OCI-LY7 (cell line): ENCODE data around the gene RSPH9.

Experiments
- EZH2phosphoT487 ChIP-seq: fragments of 200-600 bp; sonication (generic); IDR thresholded peaks from 2 replicates; pipeline ENCODE4 v1.6.1; 2018; ENCODE audit warnings: low read depth, borderline replicate concordance, mild to moderate bottlenecking, mixed run types, antibody characterized with exemption, low read length, moderate library complexity, mixed read lengths
- TF ChIP-seq, protein P1 (sequence below): fragments of 200-600 bp; sonication (generic); conservative IDR thresholded peaks from 2 replicates; pipeline ENCODE4 v1.5.1; 2014; ENCODE audit warnings: mild to moderate bottlenecking, antibody characterized with exemption, low read length, moderate library complexity, mixed read lengths

DNA sequence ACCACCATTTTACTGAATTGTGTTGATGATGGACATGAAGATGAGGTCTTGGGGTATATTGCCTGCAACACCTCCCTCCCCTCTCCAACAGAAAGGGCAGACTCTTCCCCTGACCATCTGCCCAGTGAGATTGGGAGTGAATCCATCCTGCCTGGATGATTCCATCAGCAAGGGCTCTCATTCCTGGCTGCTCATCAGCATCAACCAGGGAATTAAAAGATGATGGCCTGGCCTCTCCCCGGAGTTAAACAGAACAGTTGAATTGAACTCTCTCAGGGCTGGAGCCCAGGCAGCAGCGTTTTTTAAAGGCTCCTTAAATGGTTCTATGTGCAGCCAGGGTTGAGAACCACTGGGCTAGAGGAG, 57.3 kb downstream of the RSPH9 start:
- TF ChIP-seq, protein P1, sequence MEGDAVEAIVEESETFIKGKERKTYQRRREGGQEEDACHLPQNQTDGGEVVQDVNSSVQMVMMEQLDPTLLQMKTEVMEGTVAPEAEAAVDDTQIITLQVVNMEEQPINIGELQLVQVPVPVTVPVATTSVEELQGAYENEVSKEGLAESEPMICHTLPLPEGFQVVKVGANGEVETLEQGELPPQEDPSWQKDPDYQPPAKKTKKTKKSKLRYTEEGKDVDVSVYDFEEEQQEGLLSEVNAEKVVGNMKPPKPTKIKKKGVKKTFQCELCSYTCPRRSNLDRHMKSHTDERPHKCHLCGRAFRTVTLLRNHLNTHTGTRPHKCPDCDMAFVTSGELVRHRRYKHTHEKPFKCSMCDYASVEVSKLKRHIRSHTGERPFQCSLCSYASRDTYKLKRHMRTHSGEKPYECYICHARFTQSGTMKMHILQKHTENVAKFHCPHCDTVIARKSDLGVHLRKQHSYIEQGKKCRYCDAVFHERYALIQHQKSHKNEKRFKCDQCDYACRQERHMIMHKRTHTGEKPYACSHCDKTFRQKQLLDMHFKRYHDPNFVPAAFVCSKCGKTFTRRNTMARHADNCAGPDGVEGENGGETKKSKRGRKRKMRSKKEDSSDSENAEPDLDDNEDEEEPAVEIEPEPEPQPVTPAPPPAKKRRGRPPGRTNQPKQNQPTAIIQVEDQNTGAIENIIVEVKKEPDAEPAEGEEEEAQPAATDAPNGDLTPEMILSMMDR = no peak
- TF ChIP-seq EZH2phosphoT487 = no peak
